Aorta (tissue), 5 donors: ENCODE results near the gene HEXA. TPM values are rescaled to one million over a fixed set of nuclear protein-coding genes. Genes with fewer than 3 reads are reported as not detected.
"Not testable (repeated sequence)": the region's sequence is repeated elsewhere in the genome, so short reads cannot be mapped to it uniquely, and the experiment has no call there.

Source experiments
- ATAC-seq: fragments of 200-7000 bp; cut with Tn5 transposase; one replicate; pipeline ENCODE4 v1.9.1; 2022; ENCODE audit warnings: moderate library complexity; ENCODE audit not compliant: low FRiP score
- DNase-seq, 2 donors: peaks; one replicate each; pipeline ENCODE4 v3.0.0-alpha.2; 2020
- H3K27ac ChIP-seq, 2 donors: one replicate each; pipeline ENCODE4 v1.5.1; 2013; ENCODE audit warnings: low read length in 2 of 2, mild to moderate bottlenecking in 2 of 2, moderate library complexity in 2 of 2, control low read depth in 1 of 2, inconsistent platforms in 1 of 2, low read depth in 1 of 2
- H3K27me3 ChIP-seq, 2 donors: one replicate each; pipeline ENCODE4 v1.6.1; 2013; ENCODE audit warnings: control low read depth in 1 of 2, low read length in 1 of 2, mild to moderate bottlenecking in 1 of 2, moderate library complexity in 1 of 2; ENCODE audit not compliant: insufficient read depth in 2 of 2, control insufficient read depth in 1 of 2
- H3K36me3 ChIP-seq, 2 donors: one replicate each; pipeline ENCODE4 v1.6.1; 2013; ENCODE audit warnings: control low read depth in 1 of 2, low read length in 1 of 2, mild to moderate bottlenecking in 1 of 2; ENCODE audit not compliant: insufficient read depth in 2 of 2, control insufficient read depth in 1 of 2
- H3K4me1 ChIP-seq, 2 donors: one replicate each; pipeline ENCODE4 v1.6.1; 2013; ENCODE audit warnings: low read length in 2 of 2, control low read depth in 1 of 2, mild to moderate bottlenecking in 1 of 2, moderate library complexity in 1 of 2; ENCODE audit not compliant: insufficient read depth in 2 of 2, control insufficient read depth in 1 of 2
- H3K4me3 ChIP-seq, 2 donors: one replicate each; pipeline ENCODE4 v1.5.1; 2013; ENCODE audit warnings: low read length in 2 of 2, control low read depth in 1 of 2, mild to moderate bottlenecking in 1 of 2
- H3K9me3 ChIP-seq: one replicate; pipeline ENCODE4 v1.6.1; 2013; ENCODE audit warnings: mild to moderate bottlenecking, low read length; ENCODE audit not compliant: control insufficient read depth
- WGBS, 2 donors: extraction: QIAGEN DNeasy Blood & Tissue Kit; methylation state at CpG; one replicate each; pipeline ENCODE4 v1.1.7; 2013; 5-methylcytosine and 5-hydroxymethylcytosine counted together
- intact Hi-C, 2 donors: fragments of 100-400 bp; cut with DNase I; formaldehyde crosslinking; loops; one replicate each; pipeline versions ENCODE4 v1.14.2 to v1.15.0; 2022
- long read RNA-seq, 2 donors: library from polyadenylated mRNA; unstranded; transcript quantifications; one replicate each; pipeline ENCODE4 v2.0.0, GENCODE V29; 2020 to 2021
- polyA plus RNA-seq, 2 donors: library from polyadenylated mRNA; stranded (reverse); fragments of 200-250 nt; gene quantifications; one replicate each; pipeline ENCODE4 v1.2.3, GENCODE V29; 2013
- total RNA-seq, 2 donors: library from RNA; stranded (reverse); fragmentation: NEBNext Ultra II Directional; extraction: Animal tissue kit (Norgen Biotek cat#: 25700); gene quantifications; one replicate each; pipeline ENCODE4 v1.2.1, GENCODE V29; 2021
- donor health status: healthy with polysubstance abuse.
- donor health status: Bipolar disorder and iron deficiency.
- donor health status: DM: no; HTN: no; CAD: no.
- donor health status: DM: no; HTN: no; CAD: no.
- donor health status: DM: yes; HTN: yes; CAD: no.

Gene HEXA
- total RNA-seq = 100 to 1,000 TPM; 101 to 144 TPM
- polyA plus RNA-seq = 10 to 100 TPM; 58.2 to 96.8 TPM
- long read RNA-seq, donor 1, full-length matches to known transcripts = 383 of 441 reads
- long read RNA-seq, donor 1, partial matches to known transcripts = 19 of 441 reads
- long read RNA-seq, donor 1, other reads (novel, unspliced or antisense) = 39 of 441 reads
- long read RNA-seq, donor 2, full-length matches to known transcripts = 65 of 81 reads
- long read RNA-seq, donor 2, partial matches to known transcripts = 6 of 81 reads
- long read RNA-seq, donor 2, other reads (novel, unspliced or antisense) = 10 of 81 reads

DNA sequence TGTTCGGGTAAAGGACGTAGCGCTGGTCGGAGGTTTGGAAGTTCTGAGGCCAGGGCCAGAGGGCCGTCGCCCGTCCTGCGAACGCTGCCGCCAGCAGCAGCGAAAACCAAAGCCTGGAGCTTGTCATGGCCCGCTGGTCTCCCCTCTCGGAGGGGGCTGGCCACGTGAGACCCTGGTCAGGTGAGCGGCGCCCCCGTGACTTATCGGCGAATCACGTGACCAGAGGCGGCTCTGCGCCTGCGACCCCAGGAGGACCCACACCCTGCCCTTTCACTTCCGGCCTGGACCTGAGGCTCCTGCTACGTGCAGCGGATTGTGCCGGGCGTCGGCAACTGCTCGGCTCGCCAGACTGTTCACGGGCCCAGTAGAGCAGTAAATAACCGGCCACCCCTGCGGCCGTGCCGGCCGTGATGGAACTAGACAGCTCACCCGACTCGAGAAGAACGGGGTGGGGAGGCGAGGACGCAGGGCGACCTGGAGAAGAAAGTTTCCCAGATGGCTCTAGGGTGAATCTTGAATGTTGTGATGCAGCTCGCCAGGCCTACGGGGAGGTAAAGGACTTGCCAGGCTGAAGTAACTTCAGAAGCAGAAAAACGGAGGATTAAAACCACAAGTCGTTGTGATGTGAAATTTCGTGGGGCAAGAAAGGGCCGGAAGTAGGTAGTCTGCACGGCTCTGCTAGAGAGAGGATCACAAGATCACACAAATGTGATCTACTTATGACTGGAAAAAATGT lies at the start of gene HEXA:
HEXA (minus strand) TSS at position 169 of the 736 bp plus-strand sequence; CDS start at position 127, 42 bp downstream.
- no peaks in the 10 kb centered on the region for H3K9me3 ChIP-seq
- ATAC-seq = peak; percentile 97
- peak; percentile 98 to 99 for DNase-seq
- 0% methylated on average over 47 to 50 of the region's 50 CpGs for WGBS, 2 donors
- H3K27me3 ChIP-seq = no peaks in the 10 kb centered on the region
- H3K36me3 ChIP-seq = no peaks in the 10 kb centered on the region
- H3K4me3 ChIP-seq = peak within 1 kb of the TSS; percentile 52 to 86
- intact Hi-C loops = loop anchor here in 1 of 2 donors (5.0 kb wide), 1 partner anchor 179 kb away; the partner anchor contains the start of gene GRAMD2A
- peak within 1 kb of the TSS; percentile 17 to 89 for H3K27ac ChIP-seq
- peaks cover 5 to 6% of the 10 kb centered on the region in 2 donors for H3K4me1 ChIP-seq

- WGBS, 2 donors = 58 to 61% methylated on average over 2 of the region's 2 CpGs
- no peaks in the 10 kb centered on the region for H3K36me3 ChIP-seq
- no peak for ATAC-seq
- no peak overlapping the region for H3K27ac ChIP-seq
- intact Hi-C loops = no loop called here
- no peak for DNase-seq
- H3K27me3 ChIP-seq = no peaks in the 10 kb centered on the region
- peaks cover 1% of the 10 kb centered on the region for H3K9me3 ChIP-seq
- H3K4me1 ChIP-seq = no peaks in the 10 kb centered on the region
- H3K4me3 ChIP-seq = no peak overlapping the region
These were observed 47.4 kb upstream of the HEXA start for GRCh38 chr15:72423256-72423655.

GRCh38 chr15:72421484-72421883 lies 45.7 kb upstream of the HEXA start:
- ATAC-seq (no peak), DNase-seq (no peak)
- intact Hi-C loops = no loop called here
- Histone ChIP-seq H3K27ac (no peak overlapping the region), H3K4me3 (no peak overlapping the region), H3K9me3 (peaks cover 1% of the 10 kb centered on the region), H3K27me3 (no peaks in the 10 kb centered on the region), H3K4me1 (no peaks in the 10 kb centered on the region), H3K36me3 (no peaks in the 10 kb centered on the region)
- WGBS, 2 donors = 14 to 18% methylated on average over 1 of the region's 1 CpG

DNA sequence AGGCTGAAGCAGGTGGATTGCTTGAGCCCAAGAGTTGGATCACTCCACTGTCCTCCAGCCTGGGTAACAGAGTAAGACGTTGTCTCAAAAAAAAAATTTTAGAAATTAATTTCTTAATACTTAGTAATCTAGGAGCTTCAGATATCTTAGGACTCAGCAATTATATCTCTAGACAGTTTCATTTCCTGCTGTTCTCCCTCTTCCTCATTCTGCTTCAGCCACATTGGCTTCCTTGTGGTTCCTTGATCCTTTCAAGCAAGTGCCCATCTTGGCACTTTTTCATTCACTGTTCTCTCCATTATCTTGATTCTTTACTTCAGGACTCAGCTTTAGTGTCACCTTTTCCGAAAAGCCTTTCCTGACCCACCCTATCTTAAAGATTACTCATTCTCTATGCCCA lies 44.8 kb upstream of the HEXA start:
- no peak for DNase-seq
- intact Hi-C loops = no loop called here
- WGBS, 2 donors = 80 to 81% methylated on average over 2 of the region's 2 CpGs
- Histone ChIP-seq H3K27ac (no peak overlapping the region), H3K27me3 (no peaks in the 10 kb centered on the region), H3K9me3 (peaks cover 1% of the 10 kb centered on the region), H3K4me3 (no peak overlapping the region), H3K4me1 (no peaks in the 10 kb centered on the region), H3K36me3 (no peaks in the 10 kb centered on the region)
- ATAC-seq = no peak

DNA sequence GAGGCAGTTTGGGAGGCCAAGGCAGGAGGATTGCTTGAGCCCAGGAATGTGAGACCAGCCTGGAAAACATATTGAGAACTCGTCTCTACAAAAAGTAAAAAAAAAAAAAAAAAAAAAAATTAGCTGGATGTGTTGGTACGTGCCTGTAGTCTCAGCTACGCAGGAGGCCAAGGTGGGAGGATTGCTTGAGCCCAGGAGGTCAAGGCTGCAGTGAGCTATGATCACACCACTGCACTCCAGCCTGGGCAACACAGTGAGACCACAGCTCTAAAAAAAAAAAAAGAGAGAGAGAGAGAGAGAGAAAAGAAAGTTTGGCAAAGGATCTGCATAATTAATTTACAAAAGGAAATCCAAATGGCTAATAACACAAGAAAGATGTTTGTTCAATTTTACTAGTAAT lies 44.0 kb upstream of the HEXA start:
- H3K27ac ChIP-seq, H3K4me1 ChIP-seq, H3K36me3 ChIP-seq, H3K4me3 ChIP-seq, intact Hi-C loops, ATAC-seq, H3K27me3 ChIP-seq, H3K9me3 ChIP-seq, DNase-seq: not testable (repeated sequence)
- WGBS, 2 donors = 70 to 77% methylated on average over 3 of the region's 3 CpGs

DNA sequence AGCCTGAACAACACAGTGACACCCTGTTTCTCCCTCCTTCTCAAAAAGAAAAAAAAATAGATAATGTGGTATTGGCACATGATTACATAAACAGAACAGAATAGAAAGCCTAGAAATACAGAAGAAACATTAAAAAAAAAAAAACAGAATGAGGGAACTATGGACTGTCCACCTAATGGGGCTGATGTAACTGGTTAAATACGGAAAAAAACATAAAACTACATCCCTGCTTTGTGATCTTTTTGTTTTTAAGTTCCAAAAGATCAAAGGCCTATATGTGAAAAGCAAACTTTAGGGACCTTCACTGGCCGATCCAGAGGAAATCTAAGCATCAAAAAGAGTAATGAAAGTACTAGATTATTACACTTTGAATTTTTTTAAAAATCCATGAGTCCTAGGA lies 39.5 kb upstream of the HEXA start:
- WGBS, 2 donors = 73% methylated on average over 2 of the region's 2 CpGs
- intact Hi-C loops = no loop called here
- DNase-seq = no peak
- peaks cover 3% of the 10 kb centered on the region for H3K9me3 ChIP-seq
- H3K27me3 ChIP-seq = no peaks in the 10 kb centered on the region
- no peaks in the 10 kb centered on the region for H3K36me3 ChIP-seq
- ATAC-seq = no peak
- no peaks in the 10 kb centered on the region for H3K4me1 ChIP-seq
- no peak overlapping the region for H3K4me3 ChIP-seq
- H3K27ac ChIP-seq = no peak overlapping the region

DNA sequence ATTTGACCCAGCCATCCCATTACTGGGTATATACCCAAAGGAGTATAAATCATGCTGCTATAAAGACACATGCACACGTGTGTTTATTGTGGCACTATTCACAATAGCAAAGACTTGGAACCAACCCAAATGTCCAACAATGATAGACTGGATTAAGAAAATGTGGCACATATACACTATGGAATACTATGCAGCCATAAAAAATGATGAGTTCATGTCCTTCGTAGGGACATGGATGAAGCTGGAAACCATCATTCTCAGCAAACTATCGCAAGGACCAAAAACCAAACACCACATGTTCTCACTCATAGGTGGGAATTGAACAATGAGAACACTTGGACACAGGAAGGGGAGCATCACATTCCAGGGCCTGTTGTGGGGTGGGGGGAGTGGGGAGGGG lies 37.5 kb upstream of the HEXA start:
- intact Hi-C loops, H3K36me3 ChIP-seq, H3K27ac ChIP-seq, H3K4me3 ChIP-seq, H3K27me3 ChIP-seq, ATAC-seq, H3K4me1 ChIP-seq, H3K9me3 ChIP-seq, DNase-seq: not testable (repeated sequence)
- 82% methylated on average over 3 of the region's 3 CpGs for WGBS, 2 donors

GRCh38 chr15:72411544-72411943 lies 35.7 kb upstream of the HEXA start:
- ATAC-seq (no peak), DNase-seq (no peak)
- Histone ChIP-seq H3K36me3 (no peaks in the 10 kb centered on the region), H3K27me3 (no peaks in the 10 kb centered on the region), H3K4me3 (no peak overlapping the region), H3K9me3 (peaks cover 3% of the 10 kb centered on the region), H3K27ac (no peak overlapping the region), H3K4me1 (no peaks in the 10 kb centered on the region)
- 25 to 49% methylated on average over 1 of the region's 1 CpG for WGBS, 2 donors
- intact Hi-C loops = no loop called here

DNA sequence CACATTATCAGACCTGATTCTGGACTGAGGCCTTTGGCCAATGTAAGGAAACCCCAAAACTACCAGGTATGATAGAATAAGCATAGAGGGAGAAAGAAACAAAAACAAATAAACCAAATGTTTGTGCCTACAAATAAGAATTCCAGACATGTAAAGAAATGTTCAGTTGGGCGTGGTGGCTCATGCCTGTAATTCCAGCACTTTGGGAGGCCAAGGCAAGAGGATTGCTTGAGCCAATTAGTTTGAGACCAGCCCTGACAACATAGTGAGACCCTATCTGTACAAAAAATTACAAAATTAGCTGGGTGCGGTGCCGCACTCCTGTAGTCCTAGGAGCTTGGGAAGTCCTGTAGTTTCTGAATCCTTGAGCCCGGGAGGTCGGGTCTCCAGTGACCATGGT lies 35.3 kb upstream of the HEXA start:
- H3K9me3 ChIP-seq = peaks cover 3% of the 10 kb centered on the region
- 86 to 88% methylated on average over 5 of the region's 5 CpGs for WGBS, 2 donors
- intact Hi-C loops = no loop called here
- no peak overlapping the region for H3K27ac ChIP-seq
- ATAC-seq (no peak), DNase-seq (no peak)
- H3K4me3 ChIP-seq = no peak overlapping the region
- no peaks in the 10 kb centered on the region for H3K4me1 ChIP-seq
- no peaks in the 10 kb centered on the region for H3K36me3 ChIP-seq
- no peaks in the 10 kb centered on the region for H3K27me3 ChIP-seq
